Nephron progenitor cell (in vitro differentiated cells): Measurements from ENCODE around the gene TMEM74B.
A peak's percentile ranks its signal among the peaks of the same experiment; 100 is the strongest.

Experiments used
- DNase-seq: peaks from one replicate; pipeline ENCODE4 v3.0.0; 2021
- H3K27ac Mint-ChIP-seq: 2 replicates; pipeline ENCODE4 v1.8.0; 2021; ENCODE audit warnings: mild to moderate bottlenecking, moderate library complexity, mixed read lengths
- H3K27me3 Mint-ChIP-seq: 2 replicates; pipeline ENCODE4 v1.8.0; 2021; ENCODE audit warnings: mild to moderate bottlenecking, low read depth, mixed read lengths; ENCODE audit not compliant: poor library complexity
- H3K36me3 Mint-ChIP-seq: 2 replicates; pipeline ENCODE4 v1.8.0; 2021; ENCODE audit warnings: low read depth, mixed read lengths
- H3K4me1 Mint-ChIP-seq: 2 replicates; pipeline ENCODE4 v1.8.0; 2021; ENCODE audit warnings: mixed read lengths
- H3K4me3 Mint-ChIP-seq: 2 replicates; pipeline ENCODE4 v1.8.0; 2021; ENCODE audit warnings: mild to moderate bottlenecking, moderate library complexity, mixed read lengths
- H3K9me3 Mint-ChIP-seq: 2 replicates; pipeline ENCODE4 v1.8.0; 2021; ENCODE audit warnings: mild to moderate bottlenecking, moderate library complexity, mixed read lengths
- TF ChIP-seq, protein P1 (sequence below): fragments of 200-600 bp; sonication (generic); IDR thresholded peaks from 2 replicates; pipeline ENCODE4 v1.5.0; 2021; ENCODE audit warnings: antibody characterized with exemption

TMEM74B gene

DNA sequence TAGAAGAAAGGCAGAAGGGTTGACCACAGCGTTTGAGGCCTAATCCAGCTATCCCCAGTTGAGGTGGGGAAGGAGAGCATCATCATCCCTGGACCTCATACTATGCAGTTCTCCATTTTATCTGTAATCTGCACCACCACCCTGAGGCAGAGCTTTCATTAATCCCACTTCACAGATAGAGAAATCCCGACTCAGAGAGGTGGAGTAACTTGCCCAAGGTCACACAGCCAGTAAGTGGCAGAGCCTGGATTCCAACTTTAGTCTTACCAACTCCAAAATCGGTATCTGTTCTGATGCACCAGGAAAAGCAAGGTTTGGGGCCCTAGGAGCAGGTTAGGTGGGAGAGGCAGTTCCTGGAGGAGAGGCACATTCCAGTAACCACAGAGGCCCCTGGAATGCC lies 6.7 kb downstream of the TMEM74B start:
- Mint-ChIP-seq H3K27me3 (peaks cover 11% of the 10 kb centered on the region), H3K4me1 (peaks cover 16% of the 10 kb centered on the region), H3K9me3 (no peaks in the 10 kb centered on the region), H3K27ac (no peak overlapping the region), H3K4me3 (no peak overlapping the region), H3K36me3 (peaks cover 4% of the 10 kb centered on the region)
- DNase-seq, result no peak
- TF ChIP-seq, protein P1, sequence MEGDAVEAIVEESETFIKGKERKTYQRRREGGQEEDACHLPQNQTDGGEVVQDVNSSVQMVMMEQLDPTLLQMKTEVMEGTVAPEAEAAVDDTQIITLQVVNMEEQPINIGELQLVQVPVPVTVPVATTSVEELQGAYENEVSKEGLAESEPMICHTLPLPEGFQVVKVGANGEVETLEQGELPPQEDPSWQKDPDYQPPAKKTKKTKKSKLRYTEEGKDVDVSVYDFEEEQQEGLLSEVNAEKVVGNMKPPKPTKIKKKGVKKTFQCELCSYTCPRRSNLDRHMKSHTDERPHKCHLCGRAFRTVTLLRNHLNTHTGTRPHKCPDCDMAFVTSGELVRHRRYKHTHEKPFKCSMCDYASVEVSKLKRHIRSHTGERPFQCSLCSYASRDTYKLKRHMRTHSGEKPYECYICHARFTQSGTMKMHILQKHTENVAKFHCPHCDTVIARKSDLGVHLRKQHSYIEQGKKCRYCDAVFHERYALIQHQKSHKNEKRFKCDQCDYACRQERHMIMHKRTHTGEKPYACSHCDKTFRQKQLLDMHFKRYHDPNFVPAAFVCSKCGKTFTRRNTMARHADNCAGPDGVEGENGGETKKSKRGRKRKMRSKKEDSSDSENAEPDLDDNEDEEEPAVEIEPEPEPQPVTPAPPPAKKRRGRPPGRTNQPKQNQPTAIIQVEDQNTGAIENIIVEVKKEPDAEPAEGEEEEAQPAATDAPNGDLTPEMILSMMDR, result no peak

DNA sequence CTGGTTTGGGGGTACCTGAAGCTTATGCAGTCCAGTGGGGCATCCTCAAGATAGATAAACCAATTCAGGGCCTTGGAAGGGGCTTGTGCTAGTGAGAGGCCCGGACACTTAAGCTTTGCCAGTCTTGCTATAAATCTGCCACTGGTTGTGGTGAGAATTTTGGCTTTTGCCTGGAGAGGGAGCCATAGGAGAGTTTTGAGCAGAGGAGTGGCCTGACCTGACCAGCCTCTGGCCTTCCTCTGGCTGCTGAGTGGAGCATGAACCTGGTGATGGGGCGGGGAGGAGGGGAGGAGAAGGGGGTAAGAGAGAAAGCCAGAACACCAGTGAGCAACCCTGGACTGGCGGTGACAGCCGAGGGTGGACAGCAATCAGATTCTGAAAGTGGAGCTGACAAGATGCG lies 7.1 kb downstream of the TMEM74B start:
- Mint-ChIP-seq H3K27me3 (peaks cover 7% of the 10 kb centered on the region), H3K9me3 (no peaks in the 10 kb centered on the region), H3K36me3 (peaks cover 4% of the 10 kb centered on the region), H3K4me1 (peaks cover 16% of the 10 kb centered on the region), H3K27ac (peak overlapping the region; percentile 24), H3K4me3 (no peak overlapping the region)
- peak; percentile 39 for DNase-seq
- TF ChIP-seq, protein P1, result no peak

DNA sequence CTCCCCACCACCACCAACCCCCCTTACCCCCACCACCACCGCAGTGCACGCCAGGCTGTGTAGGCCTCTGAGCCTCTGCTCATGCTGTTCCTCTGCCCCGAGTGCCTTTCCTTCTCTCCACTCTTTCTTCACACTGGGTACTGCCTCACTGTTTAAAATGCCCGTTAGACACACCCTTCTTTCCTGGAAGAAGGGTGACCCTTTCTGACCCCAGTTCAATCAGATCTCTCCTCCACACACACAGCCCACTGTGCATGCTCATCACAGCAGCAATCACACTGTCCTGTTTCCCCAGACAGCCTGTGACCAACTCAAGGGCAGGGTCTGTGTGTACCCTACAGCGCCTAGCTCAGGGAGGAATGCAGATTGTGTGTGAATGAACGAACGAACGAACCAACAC lies 10.0 kb downstream of the TMEM74B start:
- no peak overlapping the region for H3K27ac Mint-ChIP-seq
- no peaks in the 10 kb centered on the region for H3K9me3 Mint-ChIP-seq
- H3K27me3 Mint-ChIP-seq, result no peaks in the 10 kb centered on the region
- TF ChIP-seq, protein P1, result no peak
- DNase-seq, result no peak
- H3K4me3 Mint-ChIP-seq, result no peak overlapping the region
- H3K4me1 Mint-ChIP-seq, result peaks cover 16% of the 10 kb centered on the region
- peaks cover 18% of the 10 kb centered on the region for H3K36me3 Mint-ChIP-seq

DNA sequence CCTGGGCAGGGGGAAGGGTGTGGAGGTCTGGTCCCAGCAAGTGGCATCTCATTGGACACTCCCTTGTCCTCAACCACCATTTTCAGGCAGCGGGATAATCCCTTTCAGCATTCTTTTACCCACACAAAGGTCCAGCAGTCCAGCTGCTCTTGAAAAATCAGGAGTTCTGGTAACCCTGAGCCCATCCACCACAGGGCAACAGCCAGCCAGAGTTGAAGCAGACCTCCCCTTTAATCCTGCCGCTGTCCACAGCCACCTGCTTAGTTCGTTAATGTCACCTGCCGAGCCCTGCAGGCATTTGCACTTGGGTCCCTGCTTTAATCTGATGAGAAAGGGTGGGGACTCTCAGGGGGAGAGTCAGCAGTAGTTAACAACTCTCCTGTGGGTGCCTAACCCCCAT lies 11.1 kb downstream of the TMEM74B start:
- Mint-ChIP-seq H3K27me3 (no peaks in the 10 kb centered on the region), H3K4me1 (peaks cover 12% of the 10 kb centered on the region), H3K9me3 (no peaks in the 10 kb centered on the region), H3K36me3 (peaks cover 22% of the 10 kb centered on the region), H3K4me3 (no peak overlapping the region), H3K27ac (no peak overlapping the region)
- no peak for DNase-seq
- TF ChIP-seq, protein P1, result no peak

DNA sequence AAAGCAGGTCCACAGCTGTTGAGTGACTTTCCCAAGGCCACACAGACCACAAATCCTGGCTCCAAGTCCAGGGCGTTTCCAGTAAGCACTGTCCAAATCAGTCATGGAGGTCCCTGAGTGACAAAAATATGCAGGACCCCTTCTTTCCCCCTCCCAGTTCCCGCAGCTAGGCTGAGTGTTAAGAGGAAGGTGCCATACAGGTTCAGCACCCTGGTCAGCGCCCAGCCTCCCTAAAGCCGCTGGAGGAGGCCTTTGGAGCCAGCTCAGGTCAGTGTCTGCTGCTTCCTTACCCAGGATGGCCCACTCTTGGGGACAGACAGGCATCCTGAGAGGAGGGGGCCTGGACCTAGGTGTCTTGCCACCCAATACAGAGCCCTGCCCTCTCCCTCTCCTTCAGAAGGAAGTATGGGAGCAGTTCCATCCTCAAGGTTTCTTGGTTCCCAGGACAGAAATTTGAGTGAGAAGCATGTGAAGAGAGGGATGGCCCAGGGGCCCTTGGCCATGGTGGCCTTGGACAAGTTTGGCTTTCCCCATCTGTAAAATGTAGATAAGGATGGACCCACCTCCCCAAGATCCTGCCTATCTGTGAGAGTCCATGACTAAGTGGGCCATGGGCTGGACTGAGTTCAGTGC lies 13.2 kb downstream of the TMEM74B start:
- DNase-seq, result peak; percentile 91
- Mint-ChIP-seq H3K4me1 (no peaks in the 10 kb centered on the region), H3K4me3 (no peak overlapping the region), H3K27ac (no peak overlapping the region), H3K36me3 (peaks cover 44% of the 10 kb centered on the region), H3K9me3 (no peaks in the 10 kb centered on the region), H3K27me3 (no peaks in the 10 kb centered on the region)
- TF ChIP-seq, protein P1, result no peak

DNA sequence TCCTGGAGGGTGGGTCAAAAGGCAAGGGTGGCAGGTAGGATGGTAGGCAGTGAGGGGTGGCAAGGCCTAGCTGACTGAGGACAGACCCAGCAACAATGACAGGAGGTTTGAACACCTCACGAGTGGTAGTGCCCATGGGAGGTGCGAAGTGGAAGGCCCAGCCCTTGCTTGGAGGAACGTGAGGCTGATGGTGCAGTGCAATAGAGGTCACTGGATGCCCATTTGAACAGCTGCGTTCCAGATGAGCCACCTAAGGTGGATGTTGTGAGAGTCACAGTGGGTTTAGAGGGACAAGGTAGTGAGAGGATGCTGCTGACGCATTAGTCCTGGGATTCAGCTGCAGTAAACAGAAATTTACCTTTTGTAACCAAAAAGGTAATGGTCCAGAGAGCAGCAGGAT lies 15.6 kb downstream of the TMEM74B start:
- H3K4me3 Mint-ChIP-seq, result no peak overlapping the region
- no peak for DNase-seq
- no peaks in the 10 kb centered on the region for H3K4me1 Mint-ChIP-seq
- H3K27ac Mint-ChIP-seq, result no peak overlapping the region
- H3K27me3 Mint-ChIP-seq, result no peaks in the 10 kb centered on the region
- TF ChIP-seq, protein P1, result no peak
- H3K9me3 Mint-ChIP-seq, result no peaks in the 10 kb centered on the region
- peaks cover 67% of the 10 kb centered on the region for H3K36me3 Mint-ChIP-seq
